ENCODE data around the gene ABLIM2.
"Not testable (repeated sequence)": the region's sequence is repeated elsewhere in the genome, so short reads cannot be mapped to it uniquely, and the experiment has no call there.

The ABLIM2 gene

GRCh38 chr4:7950301-7951092, 208.1 kb downstream of the ABLIM2 start:
- DNase-seq: no peak

DNA sequence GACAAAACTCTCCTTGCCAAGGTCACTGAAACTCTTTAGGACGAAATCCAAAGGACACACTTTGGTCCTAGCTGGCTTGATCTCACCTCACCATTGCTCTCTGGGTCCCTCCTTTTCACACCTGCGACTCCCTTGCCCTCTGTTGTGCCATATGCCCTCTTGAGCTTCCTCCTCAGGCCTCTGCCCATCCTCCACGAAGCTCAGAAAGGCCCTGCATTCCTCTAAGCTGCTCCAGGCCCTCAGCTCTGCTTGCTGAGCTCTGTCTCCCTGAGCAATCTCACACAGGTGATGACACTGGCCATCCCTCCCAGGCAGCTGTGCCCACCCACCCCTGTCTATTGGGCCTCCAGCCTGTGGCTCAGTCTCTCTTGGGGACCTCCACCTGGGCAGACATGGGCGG, 208.9 kb downstream of the ABLIM2 start:
- no peak for DNase-seq

GRCh38 chr4:7947927-7948326, 210.7 kb downstream of the ABLIM2 start:
- no peak for DNase-seq

- no peak for DNase-seq
Measured at GRCh38 chr4:7945709-7946380, 212.8 kb downstream of the ABLIM2 start.

DNA sequence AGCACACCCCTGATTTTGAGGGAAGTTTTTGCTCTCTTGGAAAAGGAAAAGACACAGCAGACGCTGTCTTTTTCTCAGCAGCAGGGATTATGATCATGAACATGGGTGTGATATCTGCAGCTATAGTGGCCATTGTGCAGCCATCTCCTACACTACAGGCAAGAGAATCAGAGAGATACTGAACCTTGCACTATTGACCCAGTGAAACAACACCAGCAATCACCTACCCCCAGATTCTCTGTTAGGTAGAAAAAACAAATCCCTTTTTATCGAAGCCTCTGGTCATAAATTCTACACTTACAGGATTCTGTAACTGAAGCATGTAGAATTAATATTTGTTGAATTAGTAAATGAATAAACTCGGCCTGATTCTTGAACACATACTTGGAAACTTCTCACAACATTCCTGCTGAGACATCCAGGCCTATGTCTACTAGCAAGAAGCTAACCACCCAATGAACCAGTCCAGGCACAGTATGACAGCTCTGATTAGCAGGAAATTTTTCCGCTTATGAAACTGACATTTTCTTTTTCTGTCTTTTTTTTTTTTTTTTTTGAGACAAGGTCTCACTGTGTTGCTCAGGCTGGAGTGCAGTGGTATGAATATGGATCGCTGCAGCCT, 213.9 kb downstream of the ABLIM2 start:
- no peak for DNase-seq

- not testable (repeated sequence) for DNase-seq
Measured at GRCh38 chr4:7943688-7944087, 214.9 kb downstream of the ABLIM2 start.

GRCh38 chr4:7943211-7943610, 215.4 kb downstream of the ABLIM2 start:
- DNase-seq: no peak

DNA sequence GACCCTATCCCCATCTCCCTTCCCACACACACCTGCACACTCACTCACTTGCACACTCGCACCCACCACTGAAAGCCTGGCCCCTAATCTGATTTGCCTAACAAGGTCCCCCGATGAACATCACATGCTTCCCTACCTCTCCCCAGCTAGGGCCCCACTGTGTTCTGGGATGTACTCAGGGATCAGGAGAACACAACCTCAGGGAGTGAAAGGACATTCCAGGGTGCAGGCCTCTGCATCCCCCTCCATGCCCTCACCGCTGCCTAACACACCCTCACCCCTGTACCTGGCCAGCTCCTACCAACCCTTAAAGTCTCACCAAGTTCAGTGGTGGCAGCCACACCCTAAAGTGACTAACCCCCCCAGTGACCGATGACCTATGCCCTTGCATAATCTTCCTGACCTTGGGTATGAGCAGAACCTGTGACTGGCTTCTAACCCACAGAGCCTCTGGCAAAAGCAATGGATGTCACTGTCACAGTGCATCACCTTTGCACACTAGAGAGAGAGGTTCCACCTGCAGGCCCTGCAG, 216.6 kb downstream of the ABLIM2 start:
- DNase-seq: no peak

DNA sequence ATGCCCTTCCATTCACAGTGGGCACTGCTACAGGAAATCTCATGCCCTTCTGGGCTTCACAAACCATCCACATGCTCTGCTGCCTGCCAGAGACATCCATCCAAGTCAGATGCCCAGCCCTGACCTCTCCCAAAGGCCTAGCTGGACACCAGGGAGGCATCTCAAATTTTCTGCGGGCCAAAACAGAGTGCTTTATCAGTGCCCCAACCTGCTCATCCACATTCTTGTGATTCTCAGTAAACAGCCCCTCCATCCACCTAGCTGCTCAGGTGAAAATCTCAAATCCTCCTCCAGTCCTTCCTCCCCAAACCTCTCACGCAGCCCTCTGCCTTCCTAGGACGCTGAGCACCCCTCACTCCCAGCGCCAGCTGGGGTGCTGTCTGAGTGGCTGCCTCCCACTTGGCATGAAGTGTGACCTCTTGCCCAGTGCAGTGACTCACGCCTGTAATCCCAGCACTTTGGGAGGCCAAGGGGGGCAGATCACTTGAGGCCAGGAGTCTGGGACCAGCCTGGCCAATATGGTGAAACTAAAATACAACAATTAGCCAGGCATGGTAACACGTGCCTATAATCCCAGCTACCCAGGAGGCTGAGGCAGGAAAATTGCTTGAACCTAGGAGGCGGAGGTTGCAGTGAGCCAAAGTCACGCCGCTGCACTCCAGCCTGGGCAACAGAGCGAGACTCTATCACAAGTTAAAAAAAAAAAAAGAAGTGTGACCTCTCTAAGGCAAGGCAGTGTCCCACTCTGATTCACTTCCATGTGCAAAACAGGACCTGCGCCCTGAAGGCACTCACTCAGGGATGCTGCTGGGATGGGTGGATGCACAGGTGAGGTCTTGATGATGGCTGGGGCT, 217.3 kb downstream of the ABLIM2 start:
- no peak for DNase-seq

DNA sequence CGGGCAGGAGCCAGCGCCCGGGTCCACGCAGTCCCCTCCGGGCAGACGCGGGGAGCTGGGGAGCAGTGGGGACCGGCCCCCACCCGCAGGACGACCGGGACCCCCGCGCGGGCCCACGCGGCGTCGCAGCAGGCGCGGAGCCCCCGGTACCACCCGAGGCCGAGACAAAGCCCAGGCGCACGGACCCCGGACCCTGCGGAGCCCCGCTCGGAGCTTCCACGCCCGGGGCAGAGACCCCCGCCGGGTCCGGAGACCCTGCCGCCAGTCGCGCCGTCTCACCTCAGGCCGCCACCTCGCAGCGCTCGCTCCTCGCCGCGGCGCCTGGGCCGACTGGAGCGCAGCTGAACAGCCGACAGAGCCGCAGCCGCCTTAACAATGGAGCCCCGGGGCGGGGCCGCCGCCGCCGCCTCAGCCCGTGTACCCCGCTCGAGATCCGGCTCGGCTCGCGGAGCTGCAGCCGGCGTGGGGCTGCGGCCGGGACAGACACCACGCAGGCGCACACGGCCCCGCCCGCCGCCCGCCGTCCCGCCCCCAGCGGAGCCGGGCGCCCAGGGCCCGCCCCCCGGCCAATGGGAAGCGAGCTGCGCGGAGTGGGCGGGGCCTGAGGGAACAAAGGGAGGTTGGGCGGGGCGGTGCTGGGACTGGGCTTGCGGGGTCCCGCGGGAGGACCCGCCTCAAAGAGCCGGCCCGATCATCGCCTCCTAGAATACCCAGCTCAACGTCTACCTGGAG, 219.1 kb downstream of the ABLIM2 start, which contains the start of gene AFAP1:
Gene AFAP1, minus strand, starts transcription at position 485 of the 732 bp plus-strand sequence. CDS start 67,783 bp downstream, outside the sequence.
- DNase-seq: peak; percentile 11

DNA sequence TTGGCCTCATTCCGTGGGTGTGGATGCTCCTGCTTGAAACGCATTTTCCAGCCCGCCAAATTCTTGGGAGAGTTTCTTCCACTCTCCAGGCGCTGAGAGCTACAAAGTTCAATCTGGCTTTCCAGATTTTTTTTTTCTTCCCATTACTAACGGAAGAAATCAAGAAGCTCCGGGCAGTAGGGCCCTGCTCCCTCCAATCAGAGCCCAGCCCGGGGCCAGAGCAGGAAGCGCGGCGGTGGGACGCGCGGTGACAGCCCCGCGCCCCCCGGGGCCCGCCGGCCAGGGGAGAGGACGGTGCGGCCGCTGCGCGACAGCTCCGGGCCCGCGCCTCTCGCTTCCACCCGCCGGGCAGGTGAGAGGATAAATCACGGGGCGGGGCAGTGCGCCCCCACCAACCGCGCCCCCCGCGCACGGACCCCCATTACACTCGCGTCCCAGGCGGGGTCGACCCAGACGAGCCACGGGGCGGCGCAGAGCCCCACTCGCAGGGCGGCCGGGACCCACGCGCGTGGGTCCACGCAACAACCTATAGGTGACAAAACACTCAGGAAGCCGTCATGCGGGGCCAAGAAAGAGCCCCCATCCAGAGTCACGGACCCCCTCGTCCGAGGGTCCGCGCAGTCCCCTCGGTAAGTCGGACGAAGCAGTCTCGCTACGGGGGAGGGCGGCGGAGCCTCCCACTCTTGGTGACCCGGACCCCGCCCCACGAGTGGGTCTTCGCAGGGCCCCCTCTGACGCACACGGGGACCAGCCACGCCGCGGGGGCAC, 219.8 kb downstream of the ABLIM2 start:
- DNase-seq: no peak

DNA sequence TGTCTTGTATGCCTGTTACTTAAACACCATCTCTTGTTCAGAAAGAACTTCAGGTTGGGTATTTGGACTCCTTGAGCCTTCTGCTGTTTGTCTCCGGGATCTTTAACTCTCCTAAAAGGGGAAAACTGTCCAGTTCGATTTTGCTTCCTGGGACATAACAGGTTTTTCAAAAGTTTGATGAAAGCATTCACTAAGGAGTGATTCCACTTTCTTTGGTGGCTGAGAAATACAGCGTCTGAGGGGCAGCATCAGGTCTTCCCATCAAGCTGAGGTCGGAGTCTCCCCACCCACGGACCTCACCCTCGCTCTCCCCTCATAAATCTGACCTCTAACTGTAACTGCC, 220.4 kb downstream of the ABLIM2 start:
- DNase-seq: no peak

DNA sequence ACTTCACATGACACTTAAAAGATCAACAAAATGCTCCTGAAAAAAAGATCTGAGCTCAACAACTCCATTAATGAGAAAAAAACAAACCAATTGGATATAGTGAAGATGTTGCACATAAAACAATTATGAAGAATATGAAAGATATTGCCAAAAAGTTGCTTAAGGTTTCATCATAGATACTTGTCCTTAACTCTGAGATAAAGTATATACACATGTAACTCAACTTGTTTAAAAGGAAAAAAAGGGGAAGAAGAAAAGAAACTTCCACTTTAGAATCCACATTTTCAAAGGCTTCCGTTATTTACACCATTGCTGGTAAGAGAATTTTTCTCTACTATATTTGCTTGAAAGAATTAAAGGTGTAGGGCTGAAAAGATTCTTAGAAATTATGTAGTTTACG, 221.6 kb downstream of the ABLIM2 start:
- no peak for DNase-seq

DNA sequence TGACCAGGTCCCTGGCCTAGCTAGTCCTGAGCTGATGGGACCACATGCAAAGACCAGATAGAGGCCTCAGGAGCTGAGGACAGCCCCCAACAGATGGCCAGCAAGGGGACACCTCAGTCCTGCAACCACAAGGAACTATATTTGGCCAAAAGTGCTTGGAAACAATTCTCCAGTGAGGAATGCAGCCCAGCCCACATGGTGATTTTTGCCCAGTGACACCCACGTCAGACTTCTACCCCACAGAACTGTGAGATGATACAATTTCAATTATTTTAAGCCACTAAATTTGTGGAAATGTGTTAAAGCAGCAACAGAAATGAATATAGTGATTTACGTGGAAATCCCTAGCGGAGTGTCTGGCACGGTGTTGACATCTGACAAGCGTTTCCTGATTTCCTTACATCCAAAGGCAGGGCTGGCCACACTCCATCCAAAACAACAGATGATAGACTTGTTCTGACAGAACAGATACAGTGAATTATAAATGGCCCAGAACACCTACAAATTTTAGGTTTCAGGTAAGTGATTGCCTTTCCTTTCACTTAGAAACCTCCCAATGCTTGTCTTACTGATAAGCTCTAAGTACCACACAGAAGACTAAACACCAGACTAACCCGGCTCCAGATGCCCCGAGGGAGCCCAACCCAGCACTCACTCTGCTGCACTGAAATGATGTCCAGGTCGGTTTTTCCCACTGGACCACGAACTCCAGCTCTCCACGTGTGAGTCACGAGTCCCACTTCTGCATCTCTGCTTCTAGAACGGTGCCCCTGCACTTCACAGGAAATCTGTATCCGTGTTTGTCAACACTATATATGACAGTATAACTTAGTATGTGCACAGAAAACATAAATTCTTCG, 224.7 kb downstream of the ABLIM2 start:
- no peak for DNase-seq

GRCh38 chr4:7932287-7932686, 226.3 kb downstream of the ABLIM2 start:
- DNase-seq: no peak

- no peak for DNase-seq
Measured at GRCh38 chr4:7929118-7929951, 229.3 kb downstream of the ABLIM2 start.

GRCh38 chr4:7928711-7929110, 229.9 kb downstream of the ABLIM2 start:
- DNase-seq: no peak

GRCh38 chr4:7926822-7927221, 231.8 kb downstream of the ABLIM2 start:
- DNase-seq: no peak

DNA sequence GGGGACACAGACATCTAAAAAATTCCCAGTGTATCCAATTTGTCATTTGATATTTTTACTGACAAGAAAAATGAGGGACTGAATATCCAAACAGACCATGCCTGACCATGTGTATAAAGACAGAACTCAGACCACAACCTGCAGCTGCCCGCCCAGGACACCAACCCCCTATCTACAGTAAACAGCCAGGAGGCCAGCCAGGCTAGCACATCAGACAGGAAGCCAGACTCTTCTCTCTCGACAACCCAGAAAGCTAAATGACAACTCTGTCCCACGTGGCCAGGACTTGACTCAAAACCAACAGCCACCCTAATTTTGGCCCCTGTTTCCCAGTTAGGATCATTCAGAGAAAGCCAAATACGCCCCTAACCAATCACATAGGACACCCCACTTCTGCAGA, 234.0 kb downstream of the ABLIM2 start:
- no peak for DNase-seq

Data from DMS153 (cell line).